GM21717 (cell line): Measurements from ENCODE around the gene HNF1A.
"Not testable (repeated sequence)": the region's sequence is repeated elsewhere in the genome, so short reads cannot be mapped to it uniquely, and the experiment has no call there.

ENCODE experiments used
- ATAC-seq: cut with Tn5 transposase; IDR thresholded peaks from one replicate; pipeline ENCODE4 v1.9.1; 2021; ENCODE audit warnings: mild to moderate bottlenecking, moderate library complexity; ENCODE audit not compliant: unreplicated experiment

HNF1A gene, protein sequence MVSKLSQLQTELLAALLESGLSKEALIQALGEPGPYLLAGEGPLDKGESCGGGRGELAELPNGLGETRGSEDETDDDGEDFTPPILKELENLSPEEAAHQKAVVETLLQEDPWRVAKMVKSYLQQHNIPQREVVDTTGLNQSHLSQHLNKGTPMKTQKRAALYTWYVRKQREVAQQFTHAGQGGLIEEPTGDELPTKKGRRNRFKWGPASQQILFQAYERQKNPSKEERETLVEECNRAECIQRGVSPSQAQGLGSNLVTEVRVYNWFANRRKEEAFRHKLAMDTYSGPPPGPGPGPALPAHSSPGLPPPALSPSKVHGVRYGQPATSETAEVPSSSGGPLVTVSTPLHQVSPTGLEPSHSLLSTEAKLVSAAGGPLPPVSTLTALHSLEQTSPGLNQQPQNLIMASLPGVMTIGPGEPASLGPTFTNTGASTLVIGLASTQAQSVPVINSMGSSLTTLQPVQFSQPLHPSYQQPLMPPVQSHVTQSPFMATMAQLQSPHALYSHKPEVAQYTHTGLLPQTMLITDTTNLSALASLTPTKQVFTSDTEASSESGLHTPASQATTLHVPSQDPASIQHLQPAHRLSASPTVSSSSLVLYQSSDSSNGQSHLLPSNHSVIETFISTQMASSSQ

DNA sequence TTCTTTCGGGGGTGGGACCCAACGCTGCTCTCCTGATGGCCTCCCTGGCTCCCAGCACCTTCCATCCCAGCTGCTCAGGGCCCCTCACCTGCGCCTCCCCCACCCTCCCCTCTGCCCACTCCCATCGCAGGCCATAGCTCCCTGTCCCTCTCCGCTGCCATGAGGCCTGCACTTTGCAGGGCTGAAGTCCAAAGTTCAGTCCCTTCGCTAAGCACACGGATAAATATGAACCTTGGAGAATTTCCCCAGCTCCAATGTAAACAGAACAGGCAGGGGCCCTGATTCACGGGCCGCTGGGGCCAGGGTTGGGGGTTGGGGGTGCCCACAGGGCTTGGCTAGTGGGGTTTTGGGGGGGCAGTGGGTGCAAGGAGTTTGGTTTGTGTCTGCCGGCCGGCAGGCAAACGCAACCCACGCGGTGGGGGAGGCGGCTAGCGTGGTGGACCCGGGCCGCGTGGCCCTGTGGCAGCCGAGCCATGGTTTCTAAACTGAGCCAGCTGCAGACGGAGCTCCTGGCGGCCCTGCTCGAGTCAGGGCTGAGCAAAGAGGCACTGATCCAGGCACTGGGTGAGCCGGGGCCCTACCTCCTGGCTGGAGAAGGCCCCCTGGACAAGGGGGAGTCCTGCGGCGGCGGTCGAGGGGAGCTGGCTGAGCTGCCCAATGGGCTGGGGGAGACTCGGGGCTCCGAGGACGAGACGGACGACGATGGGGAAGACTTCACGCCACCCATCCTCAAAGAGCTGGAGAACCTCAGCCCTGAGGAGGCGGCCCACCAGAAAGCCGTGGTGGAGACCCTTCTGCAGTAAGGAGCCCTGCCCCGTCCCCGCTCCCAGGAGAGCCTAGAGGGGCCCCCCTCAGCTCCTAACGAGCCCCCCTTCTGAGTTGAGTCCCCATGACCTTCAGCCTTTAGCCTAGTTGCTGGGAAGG is at the start of gene HNF1A:
TSS of gene HNF1A (plus strand) at position 248 of the 924 bp plus-strand sequence. CDS start at position 474, 226 bp downstream.
- no peak for ATAC-seq

DNA sequence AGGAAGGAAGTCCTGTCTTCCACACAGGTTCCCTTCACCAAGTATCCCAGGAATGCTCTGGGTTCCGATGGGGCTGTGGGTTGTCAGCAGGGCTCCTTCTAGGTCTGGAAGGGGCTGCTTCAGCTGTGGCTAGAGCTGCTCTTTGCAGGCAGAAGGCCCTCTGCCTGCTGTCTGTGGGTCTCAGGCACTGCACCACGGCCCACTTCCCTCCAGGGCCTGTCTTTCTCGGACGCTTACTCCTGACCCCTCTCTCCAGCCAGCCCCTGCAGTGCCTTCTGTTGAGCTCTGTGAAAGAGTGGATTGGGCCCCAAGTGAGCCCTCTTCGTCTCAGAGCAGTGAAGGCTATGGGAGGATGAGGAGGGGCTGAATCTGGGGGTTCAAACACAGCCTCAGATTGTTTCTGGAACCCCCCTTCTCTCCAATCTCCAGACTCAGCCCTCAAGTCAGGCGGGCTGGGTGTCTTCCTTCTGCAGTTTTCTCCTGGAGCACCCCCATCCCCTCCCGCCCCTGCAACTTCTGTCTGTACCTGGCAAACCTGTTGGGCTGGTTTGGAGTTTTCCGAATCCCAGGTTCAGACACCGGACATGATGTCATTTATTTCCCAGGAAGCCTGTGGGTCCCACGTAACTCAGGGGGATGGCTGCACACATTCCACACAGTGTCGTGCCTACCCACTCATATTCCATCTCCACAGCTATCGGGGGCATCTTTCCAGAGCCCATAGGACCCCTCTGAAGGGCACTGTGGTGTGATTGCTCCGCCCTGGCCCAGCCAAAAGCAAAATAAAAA is 49.3 kb upstream of the HNF1A start:
- no peak for ATAC-seq

DNA sequence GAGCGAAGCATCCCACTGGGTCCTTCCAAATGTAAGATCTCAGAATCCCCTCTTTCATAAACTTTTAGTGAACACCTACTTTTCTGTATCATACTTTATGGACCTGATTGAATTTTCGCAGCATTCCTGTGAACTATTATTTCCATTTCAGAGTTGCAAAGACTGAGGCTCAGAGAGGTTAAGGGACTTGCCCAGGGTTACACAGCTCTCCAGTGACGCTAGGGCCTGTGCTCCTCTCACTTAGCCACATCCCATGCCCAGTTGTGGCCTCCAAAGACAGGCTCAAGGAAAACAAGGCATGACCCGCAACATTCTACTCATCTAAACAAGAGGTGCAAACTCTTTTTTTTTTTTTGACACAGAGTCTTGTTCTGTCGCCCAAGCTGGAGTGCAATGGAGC is 48.3 kb upstream of the HNF1A start:
- ATAC-seq = no peak

DNA sequence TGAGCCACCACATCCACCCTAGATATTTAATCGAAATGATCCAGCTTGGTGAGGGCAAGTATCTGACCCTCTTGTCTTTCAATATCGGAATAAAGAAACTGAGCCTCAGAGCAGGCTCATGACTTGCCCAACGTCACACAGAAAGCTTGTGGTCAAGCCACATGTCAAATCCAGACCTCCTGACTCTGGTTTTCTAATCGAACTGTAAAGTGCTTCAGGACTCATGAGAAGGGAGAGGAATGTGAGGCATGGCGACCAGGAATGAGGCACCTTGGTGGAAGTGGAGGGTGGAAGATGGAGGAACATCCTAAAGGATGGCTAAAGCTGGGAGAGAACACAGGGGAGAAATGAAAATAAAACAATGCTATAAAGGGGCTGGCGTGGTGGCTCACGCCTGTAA is 46.3 kb upstream of the HNF1A start:
- no peak for ATAC-seq

DNA sequence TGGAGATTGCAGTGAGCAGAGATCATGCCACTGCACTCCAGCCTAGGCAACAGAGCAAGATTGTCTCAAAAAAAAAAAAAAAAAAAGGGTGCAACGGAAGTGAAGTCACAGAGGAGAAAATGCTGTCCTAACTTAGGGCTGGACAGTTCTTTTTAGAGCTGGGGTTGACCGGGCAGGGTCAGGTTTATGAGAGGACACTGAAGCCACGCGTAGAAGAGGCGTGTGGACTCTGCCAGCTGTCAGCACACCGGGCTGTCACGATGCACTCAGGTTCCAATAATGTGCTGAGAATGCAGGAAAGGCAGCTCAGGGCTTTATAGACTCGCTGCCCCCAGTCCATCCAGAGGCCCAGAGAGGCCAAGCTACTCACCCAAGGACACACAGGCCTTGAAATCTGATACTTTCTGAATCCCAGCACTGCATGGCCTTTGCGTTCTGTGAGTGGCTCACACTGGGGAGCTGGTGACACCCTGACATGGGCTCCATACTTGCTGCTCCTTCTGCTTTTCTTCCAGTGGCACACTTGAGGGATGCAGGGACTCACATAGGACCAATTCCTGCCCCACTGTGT is 45.3 kb upstream of the HNF1A start:
- no peak for ATAC-seq

DNA sequence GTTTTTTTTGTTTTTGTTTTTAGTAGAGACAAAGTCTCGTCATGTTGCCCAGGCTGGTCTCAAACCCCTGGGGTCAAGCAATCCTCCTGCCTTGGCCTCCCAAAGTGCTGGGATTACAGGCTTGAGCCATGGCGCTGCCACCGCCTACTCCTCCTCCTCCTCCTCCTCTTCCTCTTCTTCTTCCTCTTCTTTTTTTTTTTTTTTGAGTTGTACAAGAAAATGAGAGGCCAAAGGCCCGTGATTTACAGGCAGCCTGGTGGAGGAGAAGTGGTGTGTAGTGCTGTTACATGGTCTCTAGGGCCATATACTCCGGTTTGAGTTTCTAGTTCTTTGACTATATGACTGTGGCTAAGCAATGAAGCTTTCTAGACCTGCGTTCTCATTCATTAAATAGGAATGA is 44.6 kb upstream of the HNF1A start:
- ATAC-seq = no peak

DNA sequence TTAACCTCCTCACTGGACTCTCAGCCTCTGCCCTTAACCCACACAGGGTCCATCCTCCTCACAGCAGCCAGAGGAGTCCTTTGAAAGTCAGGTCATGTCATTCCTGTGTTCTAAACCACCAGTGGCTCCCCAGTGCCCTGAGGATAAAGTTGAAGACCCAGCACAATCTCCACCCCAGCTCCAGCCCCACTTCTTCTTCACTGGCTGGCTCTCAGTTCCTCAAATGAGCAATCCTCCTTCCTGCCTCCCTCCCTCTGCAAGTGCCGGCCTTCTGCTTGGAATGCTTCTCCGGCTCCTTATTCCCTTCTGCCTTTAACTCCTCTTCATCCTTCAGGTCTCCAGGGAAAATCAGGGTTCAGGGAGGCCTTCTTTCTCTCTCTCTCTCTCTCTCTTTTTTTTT is 42.1 kb upstream of the HNF1A start:
- no peak for ATAC-seq

DNA sequence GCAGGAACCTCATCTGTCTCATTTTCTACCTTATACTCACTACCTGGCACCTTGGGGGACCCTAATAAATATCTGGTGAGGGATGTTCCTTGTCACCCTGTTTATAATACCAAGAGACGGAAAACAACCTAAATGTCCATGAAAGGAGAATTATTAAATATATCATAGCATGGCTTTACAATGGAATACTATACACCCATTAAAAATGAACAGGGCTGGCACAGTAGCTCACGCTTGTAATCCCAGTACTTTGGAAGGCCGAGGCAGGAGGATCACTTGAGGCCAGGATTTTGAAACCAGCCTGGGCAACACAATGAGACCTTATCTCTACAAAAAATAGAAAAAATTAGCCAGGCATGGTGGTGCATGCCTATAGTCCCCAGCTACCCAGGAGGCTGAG is 39.8 kb upstream of the HNF1A start:
- no peak for ATAC-seq

DNA sequence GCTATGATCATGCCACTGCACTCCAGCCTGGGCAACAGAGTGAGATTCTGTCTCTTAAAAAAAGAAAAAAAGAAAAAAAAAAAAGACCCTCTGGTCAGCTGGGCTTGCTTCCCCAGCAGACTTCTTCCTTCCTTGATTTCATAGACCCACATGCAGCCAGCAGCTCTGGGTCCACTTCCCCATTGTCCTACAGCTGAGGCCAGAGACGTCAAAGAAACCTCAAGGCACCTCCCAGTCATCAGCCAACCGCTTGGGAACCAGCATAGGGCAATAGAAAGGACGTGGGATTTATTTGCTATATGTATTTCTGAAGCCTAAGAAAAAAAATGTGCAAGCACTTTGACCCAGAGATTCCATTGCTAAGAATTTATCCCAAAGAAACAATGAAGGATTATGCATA is 38.8 kb upstream of the HNF1A start:
- ATAC-seq = no peak

DNA sequence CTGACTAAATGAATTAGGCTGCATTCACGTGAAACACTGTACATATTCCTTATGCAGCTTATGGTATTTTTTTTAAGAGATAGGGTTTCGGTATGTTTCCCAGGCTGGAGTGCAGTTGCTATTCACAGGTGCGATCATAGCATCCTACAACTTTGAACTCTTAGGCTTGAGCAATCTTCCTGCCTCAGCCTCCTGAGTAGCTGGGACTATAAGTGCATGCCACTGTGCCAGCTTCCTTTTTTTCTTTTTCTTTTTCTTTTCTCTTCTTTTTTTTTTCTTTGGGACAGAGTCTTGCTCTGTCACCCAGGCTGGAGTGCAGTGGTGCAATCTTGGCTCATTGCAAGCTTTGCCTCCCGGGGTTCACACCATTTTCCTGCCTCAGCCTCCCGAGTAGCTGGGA is 38.3 kb upstream of the HNF1A start:
- ATAC-seq = no peak

DNA sequence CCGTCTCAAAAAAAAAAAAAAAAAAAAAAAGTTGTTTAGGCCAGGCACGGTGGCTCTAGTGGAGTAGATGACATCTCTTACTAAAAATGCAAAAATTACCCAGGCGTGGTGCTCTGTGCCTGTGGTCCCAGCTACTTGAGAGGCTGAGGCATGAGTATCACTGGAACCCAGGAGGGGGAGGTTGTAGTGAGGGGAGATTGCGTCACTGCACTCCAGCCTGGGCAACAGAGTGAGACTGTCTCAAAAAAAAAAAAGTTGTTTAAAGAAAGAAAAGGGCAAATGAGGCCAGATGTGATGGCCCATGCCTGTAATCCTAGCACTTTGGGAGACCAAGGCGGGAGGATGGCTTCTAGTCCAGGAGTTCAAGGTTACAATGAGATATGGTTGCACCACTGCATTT is 37.5 kb upstream of the HNF1A start:
- no peak for ATAC-seq

DNA sequence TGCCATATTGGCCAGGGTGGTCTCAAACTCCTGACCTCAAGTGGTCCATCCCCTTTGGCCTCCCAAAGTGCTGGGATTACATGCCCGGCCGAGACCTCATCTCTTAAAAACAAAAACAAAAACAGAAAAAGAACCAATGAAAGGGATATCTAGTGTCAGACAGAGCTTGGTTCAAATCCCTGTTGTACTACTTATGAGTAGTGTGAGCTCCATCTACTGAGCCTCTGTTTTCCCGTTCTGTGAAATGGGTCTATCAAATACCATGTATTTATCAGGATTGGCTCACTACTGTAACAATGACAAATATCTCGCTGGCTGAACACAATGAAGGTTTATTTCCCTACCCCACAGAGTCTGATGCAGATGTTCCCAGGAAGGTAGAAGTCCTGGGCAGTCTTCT is 36.9 kb upstream of the HNF1A start:
- no peak for ATAC-seq

DNA sequence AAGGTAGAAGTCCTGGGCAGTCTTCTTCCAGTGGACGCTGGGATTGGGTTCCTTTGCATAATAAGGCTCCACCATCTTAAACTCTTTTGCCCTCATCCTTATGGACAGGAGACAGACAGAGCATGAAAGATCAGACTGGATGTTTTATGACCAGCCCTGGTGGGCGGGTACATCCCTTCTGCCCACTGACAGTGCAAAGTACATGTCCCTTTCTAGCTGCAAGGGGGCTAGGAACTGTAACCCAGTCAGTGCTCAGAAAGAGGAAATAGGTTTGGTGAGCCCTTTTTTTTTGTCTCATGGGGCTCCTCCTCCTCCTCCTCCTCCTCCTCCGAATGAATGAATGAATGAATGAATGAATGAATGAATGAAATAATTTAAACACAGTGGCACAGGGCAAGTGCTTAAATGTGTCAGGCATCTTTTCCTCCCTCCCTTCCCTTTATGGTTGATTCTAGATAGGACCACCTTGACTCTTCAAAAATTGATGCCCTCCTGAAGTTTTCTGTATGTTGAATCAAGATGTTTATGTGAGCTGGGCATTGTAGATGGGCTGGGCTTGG is 36.4 kb upstream of the HNF1A start:
- ATAC-seq = no peak

DNA sequence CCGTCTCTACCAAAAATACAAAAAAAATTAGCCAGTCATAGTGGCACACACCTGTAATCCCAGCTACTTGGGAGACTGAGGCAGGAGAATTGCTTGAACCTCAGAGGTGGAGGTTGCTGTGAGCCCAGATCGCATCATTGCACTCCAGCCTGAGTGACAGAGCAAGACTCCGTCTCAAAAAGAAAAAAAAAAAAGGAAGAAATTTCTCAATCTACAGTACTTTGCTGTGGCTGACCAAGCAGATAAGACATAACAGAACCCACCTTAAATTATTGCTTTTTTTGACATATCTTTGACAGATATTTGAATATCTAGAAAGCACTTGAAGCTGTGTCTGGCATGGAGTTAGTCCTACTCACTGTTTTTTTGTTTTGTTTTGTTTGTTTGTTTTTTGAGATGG is 34.9 kb upstream of the HNF1A start:
- no peak for ATAC-seq

DNA sequence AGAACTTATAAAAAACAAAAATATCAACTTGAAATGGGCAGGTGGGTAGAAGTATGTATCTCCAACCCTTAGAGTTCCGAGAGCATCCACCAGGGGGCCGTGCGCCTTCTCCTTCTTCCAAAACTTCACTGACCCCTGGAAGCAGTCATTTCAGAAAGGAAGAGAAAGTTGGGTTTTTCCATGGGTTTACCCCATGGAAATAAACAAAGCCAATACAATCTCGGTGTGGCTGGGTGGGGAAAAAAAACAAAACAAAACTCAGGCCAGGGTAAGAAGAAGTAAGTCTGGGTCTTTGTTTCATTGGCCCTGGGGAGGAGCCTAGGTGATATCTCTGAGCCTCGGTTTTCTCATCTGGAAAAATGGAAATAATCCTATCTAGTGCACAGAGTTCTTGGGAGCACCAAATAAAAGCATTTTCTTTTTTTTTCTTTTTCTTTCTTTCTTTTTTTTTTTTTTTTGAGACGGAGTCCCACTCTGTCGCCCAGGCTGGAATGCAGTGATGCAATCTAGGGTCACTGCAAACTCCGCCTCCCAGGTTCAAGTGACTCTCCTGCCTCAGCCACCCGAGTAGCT is 33.6 kb upstream of the HNF1A start:
- ATAC-seq = no peak

DNA sequence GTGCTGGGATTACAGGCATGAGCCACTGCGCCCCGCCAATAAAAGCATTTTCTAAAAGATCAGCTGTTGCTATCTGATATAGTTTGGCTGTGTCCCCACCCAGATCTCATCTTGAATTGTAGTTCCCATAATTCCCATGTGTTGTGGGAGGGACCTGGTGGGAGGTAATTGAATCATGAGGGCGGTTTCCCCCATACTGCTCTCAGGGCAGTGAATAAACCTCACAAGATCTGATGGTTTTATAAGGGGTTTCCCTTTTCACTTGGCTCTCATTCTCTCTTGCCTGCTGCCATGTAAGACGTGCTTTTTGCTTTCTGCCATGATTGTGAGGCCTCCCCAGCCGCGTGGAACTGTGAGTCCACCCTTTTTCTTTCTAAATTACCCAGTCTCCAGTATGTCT is 32.8 kb upstream of the HNF1A start:
- not testable (repeated sequence) for ATAC-seq

DNA sequence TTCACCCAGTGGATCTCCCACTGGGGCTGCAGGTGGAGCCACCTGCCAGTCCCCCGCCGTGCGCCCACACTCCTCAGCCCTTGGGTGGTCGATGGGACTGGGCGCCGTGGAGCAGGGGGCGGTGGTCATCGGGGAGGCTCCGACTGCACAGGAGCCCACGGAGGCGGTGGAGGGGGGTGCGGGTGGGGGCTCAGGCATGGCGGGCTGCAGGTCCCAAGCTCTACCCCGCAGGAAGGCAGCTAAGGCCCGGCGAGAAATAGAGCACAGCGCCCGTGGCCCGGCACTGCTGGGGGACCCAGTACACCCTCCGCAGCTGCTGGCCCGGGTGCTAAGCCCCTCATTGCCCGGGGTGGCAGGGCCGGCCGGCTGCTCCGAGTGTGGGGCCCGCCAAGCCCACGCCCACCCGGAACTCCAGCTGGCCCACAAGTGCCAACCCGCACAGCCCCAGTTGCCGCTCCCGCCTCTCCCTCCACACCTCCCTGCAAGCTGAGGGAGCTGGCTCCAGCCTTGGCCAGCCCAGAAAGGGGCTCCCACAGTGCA is 28.0 kb upstream of the HNF1A start:
- ATAC-seq = not testable (repeated sequence)

DNA sequence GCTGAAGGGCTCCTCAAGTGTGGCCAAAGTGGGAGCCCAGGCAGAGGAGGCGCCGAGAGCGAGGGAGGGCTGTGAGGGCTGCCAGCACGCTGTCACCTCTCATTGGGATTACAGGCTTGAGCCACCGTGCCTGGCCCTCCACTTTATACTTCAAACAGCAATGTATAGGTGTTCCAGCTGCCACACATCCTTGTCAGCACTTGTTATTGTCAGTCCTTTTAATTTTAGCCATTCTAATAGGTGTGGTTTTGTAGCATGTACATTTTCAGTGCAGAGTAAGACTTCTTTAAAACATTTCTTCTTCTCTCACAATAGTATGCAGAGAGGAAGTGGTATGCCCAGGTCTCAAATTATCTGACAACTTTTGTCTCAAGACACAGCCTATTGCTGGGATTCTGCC is 27.5 kb upstream of the HNF1A start:
- ATAC-seq = no peak

DNA sequence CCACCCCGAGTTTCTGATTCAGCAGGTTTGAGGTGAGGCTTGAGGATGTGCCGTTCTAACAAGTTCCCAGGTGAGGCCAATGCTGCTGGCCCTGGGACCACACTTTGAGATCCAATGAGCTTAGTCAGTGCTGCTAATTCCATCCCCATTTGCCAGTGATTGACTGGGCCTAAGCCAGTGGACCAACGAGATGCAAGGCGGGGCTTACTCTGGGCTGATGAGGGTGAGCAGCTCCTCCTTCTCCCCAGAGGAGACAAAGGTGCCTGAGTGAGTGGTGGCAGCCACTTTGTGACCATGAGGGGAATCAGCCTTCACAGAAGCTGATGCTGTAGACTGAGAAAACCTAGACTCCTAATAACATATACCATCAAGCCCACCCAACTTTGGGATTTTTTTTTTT is 23.1 kb upstream of the HNF1A start:
- ATAC-seq = no peak
